ENCODE data around the gene ZNF618. TPM values are rescaled to one million over a fixed set of nuclear protein-coding genes. Genes with fewer than 3 reads are reported as not detected.

Gene ZNF618
- total RNA-seq, 1 experiment from 2014 or later, result 4.2 TPM

- no peak for ATAC-seq
- H3K4me3 ChIP-seq (ENCODE audit: low read length), result no peak overlapping the region
- no peaks in the 10 kb centered on the region for H3F3A ChIP-seq (ENCODE audit: low read length, unreplicated experiment)
- ChIA-PET CTCF (no interaction called here), POLR2A (ENCODE audit: unreplicated experiment) (no interaction called here)
- H3K9me2 ChIP-seq (replicated peaks; ENCODE audit: low read length), result no peaks in the 10 kb centered on the region
- BruUV-seq (replicated peaks), result no TSS peak
- H2AFZ ChIP-seq (ENCODE audit: low read length), result no peak overlapping the region
- H3K4me2 ChIP-seq (ENCODE audit: low read length), result no peak overlapping the region
- no peak overlapping the region for H3K27ac ChIP-seq (ENCODE audit: low read length)
- no peaks in the 10 kb centered on the region for H3K79me2 ChIP-seq (ENCODE audit: low read length)
- no peaks in the 10 kb centered on the region for H4K20me1 ChIP-seq (ENCODE audit: low read length)
- H3K36me3 ChIP-seq (ENCODE audit: low read depth, low read length), result peaks cover 17% of the 10 kb centered on the region; the same call in 1 of the 2 replicates
- no peak overlapping the region for H3K9ac ChIP-seq (ENCODE audit: low read length)
- TF ChIP-seq CTCF (conservative IDR thresholded peaks at IDR 0.05; ENCODE audit: low read depth, low read length) (no peak), EZH2phosphoT487 (IDR thresholded peaks at IDR 0.05; ENCODE audit: borderline replicate concordance, low read length) (no peak), EZH2 (IDR thresholded peaks at IDR 0.05; ENCODE audit: low read length, unreplicated experiment) (no peak)
- no peaks in the 10 kb centered on the region for H3K4me1 ChIP-seq (ENCODE audit: insufficient read depth, low read length)
- H3K27me3 ChIP-seq (ENCODE audit: low read length), result no peaks in the 10 kb centered on the region
- peaks cover 3% of the 10 kb centered on the region; the same call in 1 of the 2 replicates for H3K9me3 ChIP-seq (ENCODE audit: low read length)
- intact Hi-C loops (cut with micrococcal nuclease), result no loop called here
- DNase-seq, result no peak
These were observed 140.7 kb downstream of the ZNF618 start for GRCh38 chr9:114016629-114017423.

- no peak overlapping the region for H2AFZ ChIP-seq (ENCODE audit: low read length)
- ATAC-seq (no peak), DNase-seq (no peak)
- no peaks in the 10 kb centered on the region for H4K20me1 ChIP-seq (ENCODE audit: low read length)
- H3K4me3 ChIP-seq (ENCODE audit: low read length), result no peak overlapping the region
- no peaks in the 10 kb centered on the region for H3K9me2 ChIP-seq (replicated peaks; ENCODE audit: low read length)
- TF ChIP-seq EZH2phosphoT487 (IDR thresholded peaks at IDR 0.05; ENCODE audit: borderline replicate concordance, low read length) (no peak), EZH2 (IDR thresholded peaks at IDR 0.05; ENCODE audit: low read length, unreplicated experiment) (no peak), CTCF (conservative IDR thresholded peaks at IDR 0.05; ENCODE audit: low read depth, low read length) (no peak)
- no peaks in the 10 kb centered on the region for H3K27me3 ChIP-seq (ENCODE audit: low read length)
- CTCF ChIA-PET, result no interaction called here
- H3K9ac ChIP-seq (ENCODE audit: low read length), result no peak overlapping the region
- no TSS peak for BruUV-seq (replicated peaks)
- POLR2A ChIA-PET (ENCODE audit: unreplicated experiment), result no interaction called here
- intact Hi-C loops (cut with micrococcal nuclease), result no loop called here
- H3F3A ChIP-seq (ENCODE audit: low read length, unreplicated experiment), result no peaks in the 10 kb centered on the region
- H3K27ac ChIP-seq (ENCODE audit: low read length), result no peak overlapping the region
- no peak overlapping the region for H3K4me2 ChIP-seq (ENCODE audit: low read length)
- H3K9me3 ChIP-seq (ENCODE audit: low read length), result peaks cover 7% of the 10 kb centered on the region; the same call in 1 of the 2 replicates
- peaks cover 20% of the 10 kb centered on the region for H3K36me3 ChIP-seq (ENCODE audit: low read depth, low read length)
- H3K4me1 ChIP-seq (ENCODE audit: insufficient read depth, low read length), result no peaks in the 10 kb centered on the region
- no peaks in the 10 kb centered on the region for H3K79me2 ChIP-seq (ENCODE audit: low read length)
These were observed 141.9 kb downstream of the ZNF618 start for GRCh38 chr9:114017741-114018715.

Measured in PC-3 (cell line).